ENCODE measurements around the gene KNOP1. TPM values are rescaled to one million over a fixed set of nuclear protein-coding genes. Genes with fewer than 3 reads are reported as not detected.

KNOP1 gene, protein sequence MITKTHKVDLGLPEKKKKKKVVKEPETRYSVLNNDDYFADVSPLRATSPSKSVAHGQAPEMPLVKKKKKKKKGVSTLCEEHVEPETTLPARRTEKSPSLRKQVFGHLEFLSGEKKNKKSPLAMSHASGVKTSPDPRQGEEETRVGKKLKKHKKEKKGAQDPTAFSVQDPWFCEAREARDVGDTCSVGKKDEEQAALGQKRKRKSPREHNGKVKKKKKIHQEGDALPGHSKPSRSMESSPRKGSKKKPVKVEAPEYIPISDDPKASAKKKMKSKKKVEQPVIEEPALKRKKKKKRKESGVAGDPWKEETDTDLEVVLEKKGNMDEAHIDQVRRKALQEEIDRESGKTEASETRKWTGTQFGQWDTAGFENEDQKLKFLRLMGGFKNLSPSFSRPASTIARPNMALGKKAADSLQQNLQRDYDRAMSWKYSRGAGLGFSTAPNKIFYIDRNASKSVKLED
- 1 to 10 TPM; 8.5 to 9.1 TPM for total RNA-seq
- long read RNA-seq, result 0 reads

DNA sequence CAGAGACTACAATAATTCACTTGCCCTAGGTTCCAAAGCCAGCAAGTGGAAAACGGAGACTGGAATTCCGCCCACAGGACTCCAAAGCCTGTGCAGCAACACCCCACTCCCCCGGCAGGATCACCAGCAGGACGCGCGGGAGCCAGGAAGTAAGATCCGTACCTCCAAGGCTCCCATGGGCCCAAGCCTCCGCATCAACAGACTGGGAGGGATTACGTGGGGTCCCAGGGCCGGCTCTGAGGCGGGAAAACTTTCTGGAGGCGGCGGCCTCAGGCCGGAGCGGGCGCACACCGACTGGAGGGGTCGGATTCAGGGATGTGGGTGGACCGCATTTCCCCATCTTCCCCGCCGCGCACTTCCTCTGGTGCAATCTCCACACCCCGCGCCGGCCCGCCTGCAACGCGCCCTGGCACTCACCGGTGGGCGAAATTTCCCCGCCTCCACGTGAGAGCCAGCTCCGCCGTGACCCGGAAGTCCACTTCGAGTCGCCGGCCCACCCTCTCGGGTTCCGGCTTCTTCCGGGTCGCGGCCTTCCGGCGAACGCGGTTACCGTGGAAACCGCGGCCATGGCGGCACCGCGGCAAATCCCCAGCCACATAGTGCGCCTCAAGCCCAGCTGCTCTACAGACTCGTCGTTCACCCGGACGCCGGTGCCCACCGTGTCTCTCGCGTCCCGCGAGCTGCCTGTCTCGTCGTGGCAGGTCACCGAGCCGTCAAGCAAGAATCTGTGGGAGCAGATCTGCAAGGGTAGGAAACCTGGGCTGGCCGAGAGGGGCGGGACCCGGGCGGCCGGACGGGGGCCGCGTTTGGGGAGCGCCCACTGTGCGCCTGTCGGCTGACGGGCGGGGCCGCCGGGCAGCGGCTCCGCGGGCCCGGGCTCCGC lies at the start of gene KNOP1, which contains the start of gene IQCK:
Gene KNOP1, minus strand, starts transcription at position 487 of the 883 bp plus-strand sequence. CDS start 3,192 bp downstream, outside the sequence.
Gene IQCK, plus strand, starts transcription at position 531 of the 883 bp plus-strand sequence. Its CDS starts 36 bp downstream, at position 567.
- peak; percentile 98 for ATAC-seq
- intact Hi-C loops (cut with DNase I), result loop anchor here (2.0 to 10.0 kb wide), 2 partner anchors 167 kb away; partner anchors contain the start of gene GPRC5B (in 2 of the 2)
- peak; percentile 95 for DNase-seq

DNA sequence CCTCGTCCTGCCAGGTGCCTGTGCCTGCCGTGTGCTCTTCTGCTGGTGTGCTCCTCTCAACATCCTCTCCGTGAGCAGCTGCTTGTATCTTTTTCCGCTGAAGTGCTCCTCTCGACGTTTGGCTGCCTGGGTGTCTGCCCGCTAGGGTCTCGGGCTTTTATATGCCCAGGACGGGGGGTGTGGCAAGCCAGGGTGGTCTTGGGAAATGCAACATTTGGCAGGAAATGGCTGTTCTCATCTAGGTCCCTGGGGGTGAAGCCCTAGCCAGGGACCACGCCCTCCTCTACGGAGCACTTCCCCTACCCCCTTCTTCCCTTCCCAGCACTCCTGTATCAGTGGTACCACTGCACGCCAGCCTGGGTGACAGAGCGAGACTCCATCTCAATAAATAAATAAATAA lies 49.5 kb upstream of the KNOP1 start:
- no peak for DNase-seq
- intact Hi-C loops (cut with DNase I), result no loop called here
- no peak for ATAC-seq

DNA sequence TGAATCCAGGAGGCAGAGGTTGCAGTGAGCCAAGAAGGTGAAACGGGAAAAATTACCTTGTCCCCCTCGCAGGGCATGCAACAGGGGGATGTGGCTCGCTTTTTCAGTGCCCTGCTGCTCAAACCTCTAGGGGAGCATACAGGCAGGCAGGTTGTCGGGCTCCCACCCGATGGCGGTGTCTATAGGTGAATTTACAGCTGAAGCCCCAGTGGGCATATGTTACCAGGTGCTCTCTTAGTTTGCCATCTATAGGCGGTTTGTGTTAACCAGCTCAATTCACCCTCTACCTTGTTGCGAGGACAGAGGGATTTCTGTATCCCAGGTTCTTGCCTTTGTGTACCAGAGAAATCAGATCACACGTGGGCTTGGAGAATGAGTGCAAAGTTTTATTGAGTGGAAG lies 49.0 kb upstream of the KNOP1 start:
- ATAC-seq (no peak), DNase-seq (no peak)
- intact Hi-C loops (cut with DNase I), result no loop called here

DNA sequence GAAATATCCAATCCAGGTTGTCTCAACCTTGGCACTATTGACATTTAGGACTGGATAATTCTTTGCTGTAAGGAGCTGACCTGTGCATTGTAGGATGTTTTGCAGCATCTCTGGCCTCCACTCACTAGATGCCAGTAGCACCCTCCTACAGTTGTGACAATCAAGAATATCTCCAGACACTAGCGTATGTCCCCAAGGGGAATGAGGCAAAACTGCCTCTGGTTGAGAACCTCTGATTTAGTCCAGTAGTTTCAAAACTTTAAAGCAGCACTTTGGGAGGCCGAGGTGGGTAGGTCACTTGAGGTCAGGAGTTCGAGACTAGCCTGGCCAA lies 48.5 kb upstream of the KNOP1 start:
- ATAC-seq (peak; percentile 17 to 19), DNase-seq (no peak)
- intact Hi-C loops (cut with DNase I), result no loop called here

DNA sequence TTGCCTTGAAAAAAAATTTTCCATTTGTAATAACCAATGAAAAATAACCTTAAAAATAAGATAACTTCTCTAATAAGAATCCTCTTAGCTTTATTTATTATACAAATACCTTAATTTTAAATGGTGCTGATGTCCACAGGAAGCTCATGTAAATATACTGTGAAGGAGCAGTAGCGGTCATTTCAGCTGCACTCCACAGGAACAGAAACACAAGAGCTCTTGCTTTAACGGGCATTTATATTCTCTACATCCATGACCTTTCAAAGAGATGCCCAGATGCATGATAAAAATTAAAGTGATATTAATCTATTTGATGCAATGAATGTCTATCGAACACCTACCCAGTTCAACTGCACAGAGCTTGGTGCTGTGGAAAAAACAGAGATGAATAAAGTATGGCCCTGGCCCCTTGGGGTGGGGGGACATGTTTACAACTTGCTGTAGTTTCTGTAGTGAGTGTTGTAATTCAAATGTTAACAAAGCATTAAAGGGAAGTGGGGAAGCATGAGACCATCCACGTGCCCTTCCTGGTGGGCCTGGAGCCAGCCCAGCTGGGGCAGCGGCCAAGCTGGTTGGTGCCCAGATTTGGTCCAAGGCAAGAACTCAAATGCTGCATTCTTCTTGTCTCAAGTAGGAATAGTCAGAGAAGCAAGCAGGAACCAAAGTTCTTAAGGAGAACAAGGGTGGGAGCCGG lies 48.0 kb upstream of the KNOP1 start:
- DNase-seq (peak; percentile 40), ATAC-seq (peak; percentile 74 to 78)
- intact Hi-C loops (cut with DNase I), result no loop called here

DNA sequence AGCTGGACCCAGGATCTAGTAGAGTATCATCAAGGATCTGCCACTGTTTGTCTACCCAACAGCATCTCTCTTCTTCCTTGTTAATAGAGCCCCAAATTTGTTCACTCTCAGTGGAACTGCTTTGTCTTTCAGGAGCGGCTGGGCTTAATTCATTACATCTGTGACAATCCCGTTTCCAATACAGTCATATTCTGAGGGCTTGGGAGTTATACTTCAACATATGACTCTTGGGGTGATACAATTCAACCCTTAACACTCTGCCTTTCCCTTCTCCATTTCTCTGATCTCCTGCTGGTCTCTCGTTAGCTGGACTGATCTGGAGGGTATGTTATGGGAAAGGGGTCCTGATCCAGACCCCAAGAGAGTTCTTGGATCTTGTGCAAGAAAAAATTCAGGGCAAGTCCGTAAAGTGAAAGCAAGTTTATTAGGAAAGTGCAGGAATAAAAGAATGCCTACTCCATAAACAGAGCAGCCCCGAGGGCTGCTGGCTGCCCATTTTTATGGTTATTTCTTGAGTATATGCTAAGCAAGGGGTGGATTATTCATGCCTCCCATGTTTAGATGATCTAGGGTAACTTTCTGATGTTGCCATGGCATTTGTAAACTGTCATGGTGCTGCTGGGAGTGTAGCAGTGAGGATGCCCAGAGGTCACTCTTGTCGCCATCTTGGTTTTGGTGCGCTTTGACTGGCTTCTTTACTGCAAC lies 42.5 kb upstream of the KNOP1 start:
- ATAC-seq (no peak), DNase-seq (no peak)
- intact Hi-C loops (cut with DNase I), result no loop called here

DNA sequence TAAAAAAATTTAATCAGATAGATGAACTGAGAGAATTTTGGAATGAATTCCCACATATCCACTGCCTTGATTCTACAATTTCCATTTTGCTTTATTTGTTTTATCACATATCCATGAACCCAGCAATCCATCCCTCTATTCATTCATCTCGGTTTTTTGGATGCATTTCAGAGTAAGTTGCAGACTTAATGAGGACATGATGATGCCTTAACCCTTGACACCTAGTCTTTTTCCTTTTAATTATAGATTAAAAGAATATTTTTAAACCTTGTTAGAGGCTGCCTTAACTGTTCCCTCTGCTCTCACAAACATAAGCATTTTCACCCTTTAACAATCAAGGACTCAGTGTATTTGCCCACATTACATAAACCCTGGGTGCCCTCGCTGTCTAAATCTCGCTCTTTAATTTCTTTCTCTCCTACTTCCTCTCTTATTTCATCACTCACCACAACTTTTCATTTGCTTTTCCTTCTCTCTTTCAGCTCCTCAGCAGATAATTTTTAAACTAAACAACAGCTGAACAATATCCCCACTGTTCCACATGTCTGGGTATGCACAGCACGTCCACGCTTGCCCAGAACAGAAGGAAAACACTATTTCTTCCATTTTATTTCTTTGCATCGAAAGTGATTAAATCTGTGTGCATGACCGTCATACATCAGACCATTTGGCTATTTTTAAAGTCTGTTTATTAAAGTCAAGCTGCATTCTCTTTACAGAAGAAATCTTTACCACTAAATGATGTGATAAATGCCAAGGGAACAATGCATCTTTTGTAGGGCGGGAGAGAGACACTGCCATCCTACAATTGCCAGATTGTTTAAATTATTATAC lies 40.0 kb upstream of the KNOP1 start:
- intact Hi-C loops (cut with DNase I), result no loop called here
- no peak for DNase-seq
- no peak for ATAC-seq

DNA sequence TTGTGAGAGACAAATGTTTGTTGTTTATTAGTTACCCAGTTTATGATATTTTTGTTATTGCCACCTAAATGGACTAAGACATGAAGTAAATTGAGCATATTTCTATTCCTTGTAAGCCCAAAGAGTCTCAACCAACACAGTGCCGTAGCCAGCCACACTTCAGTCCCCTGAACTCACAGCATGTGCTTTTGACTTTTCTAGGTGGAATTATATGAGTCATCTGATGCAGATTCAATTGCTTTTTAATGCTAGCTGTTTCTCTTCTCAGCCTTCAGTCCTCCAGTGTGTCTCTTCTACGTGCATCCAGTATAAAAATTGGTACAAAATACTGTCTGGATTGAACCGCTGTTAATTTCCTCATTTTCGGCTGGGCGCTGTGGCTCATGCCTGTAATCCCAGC lies 39.0 kb upstream of the KNOP1 start:
- DNase-seq, result no peak
- no peak for ATAC-seq
- intact Hi-C loops (cut with DNase I), result no loop called here

DNA sequence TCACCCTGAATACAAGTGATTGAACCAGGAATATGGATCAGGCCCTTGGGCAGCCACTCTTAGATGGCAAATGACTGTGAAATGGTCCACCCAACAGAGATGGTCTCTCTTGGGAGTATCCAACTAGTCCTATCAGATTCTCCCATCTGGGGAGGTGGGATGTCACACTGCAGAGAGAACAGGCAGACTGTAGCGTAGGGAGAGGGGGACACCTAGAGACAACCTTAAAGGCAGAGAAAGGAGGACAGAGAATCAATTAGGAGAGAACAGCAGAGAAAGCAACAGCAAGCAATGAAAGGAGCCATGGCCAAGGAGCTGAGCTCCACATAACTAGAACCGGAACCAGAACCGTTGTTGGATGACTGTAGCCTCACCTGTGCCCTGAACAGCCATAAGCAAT lies 37.2 kb upstream of the KNOP1 start:
- DNase-seq (no peak), ATAC-seq (no peak)
- intact Hi-C loops (cut with DNase I), result no loop called here

DNA sequence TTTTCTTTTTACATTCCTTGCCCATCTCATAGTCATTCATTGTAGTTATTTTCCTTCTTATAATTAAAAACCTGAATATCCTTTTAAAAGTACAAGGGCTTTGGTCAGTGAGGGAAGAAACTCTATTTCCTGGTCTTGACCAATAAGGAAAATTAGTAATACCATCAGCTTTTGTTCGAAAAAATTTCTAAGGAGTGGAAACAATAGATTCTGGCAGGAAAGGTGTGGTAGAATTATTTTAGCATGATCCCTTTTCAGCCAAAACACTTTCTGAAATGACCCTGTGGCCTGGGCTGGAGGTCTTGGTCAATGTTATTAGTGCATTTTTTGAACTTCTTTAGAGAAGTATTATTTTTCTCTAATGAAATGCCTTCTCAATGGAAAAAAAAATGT lies 36.6 kb upstream of the KNOP1 start:
- ATAC-seq, result no peak
- intact Hi-C loops (cut with DNase I), result no loop called here

DNA sequence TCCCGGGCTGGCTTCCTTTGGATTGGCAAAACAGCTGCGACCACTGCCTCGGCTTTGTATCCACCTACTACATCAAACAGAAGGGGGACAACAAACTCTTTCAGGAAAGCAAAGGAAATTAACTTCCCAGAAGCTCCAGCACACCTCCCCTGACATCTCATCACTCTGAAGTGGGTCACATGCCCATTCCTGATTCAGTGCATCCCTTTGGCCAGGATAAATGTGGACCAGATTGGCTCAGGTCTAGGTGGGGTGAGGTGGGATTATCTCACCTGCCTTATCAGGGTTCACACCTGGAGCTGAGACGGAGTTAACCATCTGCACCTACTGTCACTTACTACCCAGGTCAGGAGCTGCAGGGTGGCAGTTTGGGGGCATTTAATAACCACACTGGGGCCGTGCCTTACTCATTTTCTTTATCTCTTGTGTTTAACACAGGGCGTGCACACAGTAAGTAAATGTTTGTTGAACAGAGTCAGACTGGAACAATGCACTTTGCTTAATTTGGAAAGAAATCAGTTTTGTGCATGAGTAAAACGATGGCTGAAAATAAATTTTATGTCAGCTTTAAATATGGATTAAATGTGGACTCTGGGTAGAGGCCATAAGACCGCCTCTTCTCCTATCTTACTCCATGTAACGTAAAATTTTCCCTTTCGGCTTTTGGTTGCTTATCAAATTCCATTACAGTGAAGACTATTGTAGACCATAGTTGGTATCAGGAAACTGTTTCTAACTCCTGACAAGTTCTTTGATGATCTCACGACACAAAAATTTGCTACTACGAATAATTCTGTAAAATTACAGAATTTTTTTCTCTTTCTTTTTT lies 36.0 kb upstream of the KNOP1 start:
- peak; percentile 59 to 81 for ATAC-seq
- intact Hi-C loops (cut with DNase I), result no loop called here
- DNase-seq, result no peak

More for the DNA sequence above, 36.6 kb upstream of the KNOP1 start:
- no peak for DNase-seq

DNA sequence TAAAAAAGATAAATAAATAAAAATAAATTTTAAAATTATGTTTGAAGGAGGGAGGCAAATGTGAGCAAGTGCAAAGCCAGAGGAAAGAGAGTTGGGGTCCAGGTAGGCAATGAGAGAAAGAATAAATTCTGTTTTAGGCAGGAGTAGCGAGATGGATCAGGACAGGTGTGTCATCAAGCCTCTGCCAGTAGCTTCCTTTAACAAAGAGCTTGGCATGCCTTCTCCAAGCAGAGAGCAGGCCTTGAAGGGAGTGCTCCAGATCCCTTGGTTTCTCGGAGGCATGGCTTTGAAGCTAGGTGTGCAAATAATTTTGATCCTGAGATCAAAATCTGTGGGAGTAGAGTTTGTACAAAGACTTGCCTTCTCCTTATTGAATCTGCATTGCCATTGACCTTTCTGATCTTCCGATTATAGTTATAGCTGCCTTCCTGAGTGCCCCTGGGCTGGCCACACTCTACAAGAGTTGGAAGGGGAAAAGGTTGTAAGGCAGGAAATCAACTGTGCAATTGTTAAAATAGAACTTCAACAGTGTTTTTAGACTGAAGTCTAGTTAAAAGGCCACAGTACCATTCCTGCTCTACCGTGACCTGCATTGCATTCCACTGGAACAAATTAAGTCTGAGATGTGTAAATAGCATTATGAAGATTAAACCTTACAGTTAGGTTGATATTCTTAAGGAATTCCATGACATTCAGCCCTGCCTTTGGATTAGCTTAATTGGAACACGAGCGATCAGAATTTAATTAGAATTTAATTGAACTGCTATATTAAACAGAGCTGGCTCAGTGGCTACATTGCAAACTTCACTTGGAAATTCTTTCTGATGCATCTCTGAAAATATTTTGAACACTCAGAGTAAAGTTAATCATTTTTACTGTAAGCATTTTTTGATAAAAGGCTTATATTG lies 33.7 kb upstream of the KNOP1 start:
- ATAC-seq (no peak), DNase-seq (no peak)
- intact Hi-C loops (cut with DNase I), result no loop called here

DNA sequence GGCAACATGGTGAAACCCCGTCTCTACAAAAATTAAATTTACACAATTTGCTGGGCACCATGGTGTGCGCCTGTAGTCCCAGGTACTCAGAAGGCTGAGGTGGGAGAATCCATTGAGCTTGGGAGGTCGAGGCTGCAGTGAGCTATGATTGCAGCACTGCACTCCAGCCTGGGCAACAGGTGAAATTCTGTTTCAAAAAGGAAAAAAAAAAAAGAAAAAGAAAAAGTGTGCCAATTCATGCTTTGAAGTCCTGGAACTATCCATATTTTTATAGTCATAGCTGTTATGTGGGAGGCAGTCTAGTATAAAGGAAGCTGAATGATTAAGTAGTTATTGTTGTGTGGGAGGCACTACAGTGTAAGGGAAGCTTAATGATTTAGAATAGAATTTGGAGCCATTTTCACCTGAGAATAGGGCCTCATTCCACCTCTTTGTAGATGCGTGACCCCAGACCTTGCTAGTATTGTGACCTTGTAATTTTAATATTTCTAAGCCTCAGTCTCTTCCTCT lies 31.6 kb upstream of the KNOP1 start:
- DNase-seq, result no peak
- no peak for ATAC-seq
- intact Hi-C loops (cut with DNase I), result no loop called here

DNA sequence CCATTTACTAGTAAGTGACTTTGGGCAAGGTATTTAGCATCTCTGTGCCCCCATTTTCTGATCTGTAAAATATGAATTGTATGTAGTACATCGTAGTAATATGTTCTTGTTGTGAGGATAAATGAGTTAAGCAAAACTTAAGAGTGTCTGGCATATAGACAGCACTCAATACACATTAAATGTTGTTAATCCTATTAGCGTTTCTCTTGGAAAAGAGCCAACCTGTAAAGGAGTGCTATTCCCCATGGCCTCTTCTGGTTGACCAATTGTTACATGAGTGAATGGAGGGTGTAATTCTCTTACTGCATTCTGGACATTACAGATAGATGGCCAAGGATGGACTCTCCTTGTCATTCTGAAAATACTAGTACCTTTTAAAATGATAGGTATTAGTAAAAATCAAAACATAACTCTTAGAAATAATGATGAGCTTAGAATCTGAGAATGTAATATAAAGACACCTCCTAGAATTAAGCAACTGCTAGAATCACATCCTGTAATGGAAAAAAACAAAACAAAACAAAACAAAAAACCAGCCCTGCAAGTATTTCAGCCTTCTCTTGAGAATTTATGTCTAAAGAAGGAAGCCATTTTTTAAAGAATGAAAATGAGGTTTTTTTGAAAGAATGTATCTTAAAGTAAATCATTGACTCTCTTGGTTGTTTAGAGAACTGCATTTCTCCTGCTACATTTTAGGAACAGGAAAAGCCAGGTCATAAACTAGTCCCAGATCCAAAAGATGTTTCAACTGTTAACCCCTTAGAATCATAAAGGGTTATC lies 30.6 kb upstream of the KNOP1 start:
- no peak for ATAC-seq
- intact Hi-C loops (cut with DNase I), result no loop called here
- no peak for DNase-seq

DNA sequence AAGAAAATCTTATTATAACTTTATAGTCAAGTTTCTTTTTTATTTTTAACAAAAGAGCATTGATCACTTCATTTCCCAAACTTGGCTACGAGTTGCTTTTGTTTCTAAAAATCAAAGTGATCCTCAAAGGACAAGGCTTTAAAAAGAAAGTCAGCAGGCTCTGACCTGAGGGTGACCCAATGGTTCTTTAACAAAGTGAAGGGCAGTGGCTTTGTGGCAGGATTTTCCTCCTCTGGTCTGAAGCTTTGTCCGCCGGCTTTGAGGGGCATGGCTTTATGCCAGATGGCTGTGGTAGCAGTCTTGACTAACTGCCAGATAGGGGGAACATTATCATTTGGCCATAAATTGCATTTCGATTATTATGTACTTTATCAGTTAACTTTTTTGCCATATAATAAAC lies 28.5 kb upstream of the KNOP1 start:
- intact Hi-C loops (cut with DNase I), result no loop called here
- DNase-seq, result no peak
- ATAC-seq, result no peak
